Gastroesophageal sphincter (tissue), 4 donors: ENCODE measurements around the gene INO80E. TPM values are rescaled to one million over a fixed set of nuclear protein-coding genes. Genes with fewer than 3 reads are reported as not detected.

Experiments used
- ATAC-seq: fragments of 150-250 bp; one replicate; pipeline ENCODE4 v1.9.1; 2016; ENCODE audit warnings: mild to moderate bottlenecking, moderate library complexity
- H3K27ac ChIP-seq, 4 donors: fragments of 200-600 bp; sonication (generic) in 3 of 4; 1 replicate in 3 of 4; 2 replicates in 1 of 4; pipeline ENCODE4 v1.5.1; 2016 to 2019
- H3K27me3 ChIP-seq: fragments of 200-600 bp; sonication (generic); one replicate; pipeline ENCODE4 v1.5.1; 2019
- H3K36me3 ChIP-seq, 2 donors: fragments of 200-600 bp; sonication (generic); one replicate each; pipeline ENCODE4 v1.5.1; 2019; ENCODE audit warnings: control low read depth in 1 of 2
- H3K4me1 ChIP-seq, 3 donors: fragments of 200-600 bp; sonication (generic); 1 replicate in 2 of 3; 2 replicates in 1 of 3; pipeline ENCODE4 v1.5.1; 2016 to 2019; ENCODE audit warnings: control low read depth in 2 of 3
- H3K4me3 ChIP-seq, 2 donors: fragments of 200-600 bp; sonication (generic); one replicate each; pipeline ENCODE4 v1.5.1; 2019; ENCODE audit warnings: mild to moderate bottlenecking in 1 of 2, moderate library complexity in 1 of 2
- H3K9me3 ChIP-seq, 3 donors: fragments of 200-600 bp; sonication (generic); one replicate each; pipeline ENCODE4 v1.5.1; 2017 to 2019; ENCODE audit warnings: control low read depth in 2 of 3
- CTCF ChIP-seq, 4 experiments: fragments of 200-600 bp in 2 of 4; fragments of 450-650 bp in 2 of 4; sonication (generic) in 1 of 4; IDR thresholded peaks; one replicate each; pipeline ENCODE4 v1.5.1; 2017 to 2019; ENCODE audit warnings: antibody characterized with exemption in 4 of 4, mild to moderate bottlenecking in 2 of 4, moderate library complexity in 2 of 4
- EP300 ChIP-seq: sonication (generic); formaldehyde crosslinking; IDR thresholded peaks from one replicate; pipeline ENCODE4 v1.6.1; 2017; ENCODE audit warnings: antibody characterized with exemption, mild to moderate bottlenecking
- POLR2A ChIP-seq, 2 donors: fragments of 450-650 bp; IDR thresholded peaks; one replicate each; pipeline ENCODE4 v1.6.1; 2017; ENCODE audit warnings: antibody characterized with exemption in 2 of 2, mild to moderate bottlenecking in 2 of 2, moderate library complexity in 1 of 2
- POLR2AphosphoS5 ChIP-seq: sonication (generic); formaldehyde crosslinking; IDR thresholded peaks from one replicate; pipeline ENCODE4 v1.6.1; 2017; ENCODE audit warnings: antibody characterized with exemption
- WGBS, 2 donors: methylation state at CpG; one replicate each; pipeline ENCODE4 v1.1.5; 2018; ENCODE audit warnings: low coverage in 1 of 2; 5-methylcytosine and 5-hydroxymethylcytosine counted together
- total RNA-seq, 4 donors: library from RNA; depleted of rRNA; stranded (reverse); fragments of >200 nt; gene quantifications; one replicate each; pipeline ENCODE4 v1.1.0, GENCODE V29; 2016

INO80E gene
- total RNA-seq, 4 donors from 2014 or later = 40.9 to 82.2 (median 74.4) TPM

DNA sequence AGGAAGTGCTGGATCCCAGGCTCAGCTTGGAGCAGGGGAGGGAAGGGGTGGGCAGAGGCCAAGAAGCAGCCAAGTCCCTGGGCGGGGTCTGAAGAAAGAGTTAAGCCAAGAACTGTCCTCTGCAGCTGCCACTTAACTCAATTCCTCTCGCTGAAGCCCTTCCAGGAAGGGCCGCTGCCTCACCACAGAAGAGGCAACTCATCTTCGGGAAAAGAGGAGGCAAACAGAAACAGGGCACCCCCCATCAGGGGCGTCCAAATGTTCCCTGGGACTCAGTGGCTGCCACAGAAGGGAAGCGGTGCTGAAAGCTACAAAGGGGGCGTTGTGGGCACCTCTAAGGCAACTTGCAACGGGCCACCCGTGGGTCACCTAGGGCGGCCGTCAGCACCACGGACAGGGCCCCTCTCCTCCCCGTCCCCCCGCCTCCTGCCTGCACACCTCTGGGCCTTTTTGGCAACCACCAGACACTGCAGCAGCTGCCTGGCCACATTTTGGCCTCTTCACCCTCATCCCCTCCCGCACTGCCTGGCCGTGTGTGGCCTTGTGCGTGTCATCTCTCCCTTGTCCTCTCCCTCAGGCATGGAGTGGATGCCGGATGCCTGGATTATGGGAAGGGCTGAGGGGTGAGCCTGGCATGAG is 32.5 kb downstream of the INO80E start:
- H3K9me3 ChIP-seq = no peaks in the 10 kb centered on the region
- ATAC-seq = no peak
- no peak for TF ChIP-seq CTCF (IDR thresholded peaks at IDR 0.05)
- TF ChIP-seq EP300 = no peak
- TF ChIP-seq POLR2A (IDR thresholded peaks at IDR 0.05) = no peak
- no peak for TF ChIP-seq POLR2AphosphoS5
- peaks cover 95% of the 10 kb centered on the region for H3K27me3 ChIP-seq
- peaks cover 0 to 17% (median 6%) of the 10 kb centered on the region in 3 donors for H3K4me1 ChIP-seq
- 7 to 32% methylated on average over 4 to 10 of the region's 18 CpGs for WGBS, 2 donors
- H3K27ac ChIP-seq = no peak overlapping the region
- no peak overlapping the region for H3K4me3 ChIP-seq
- H3K36me3 ChIP-seq = no peaks in the 10 kb centered on the region

- H3K9me3 ChIP-seq = no peaks in the 10 kb centered on the region
- H3K27ac ChIP-seq = no peak overlapping the region
- H3K4me3 ChIP-seq = no peak overlapping the region
- no peaks in the 10 kb centered on the region for H3K36me3 ChIP-seq
- TF ChIP-seq POLR2A (IDR thresholded peaks at IDR 0.05) = no peak
- no peak for TF ChIP-seq POLR2AphosphoS5
- no peak for TF ChIP-seq EP300
- no peak for TF ChIP-seq CTCF (IDR thresholded peaks at IDR 0.05)
- H3K27me3 ChIP-seq = peaks cover 99% of the 10 kb centered on the region
- peaks cover 0 to 17% (median 6%) of the 10 kb centered on the region in 3 donors for H3K4me1 ChIP-seq
- ATAC-seq = no peak
- 40 to 43% methylated on average over 1 to 4 of the region's 23 CpGs for WGBS, 2 donors
Observed at GRCh38 chr16:30030011-30030685, 34.1 kb downstream of the INO80E start.

DNA sequence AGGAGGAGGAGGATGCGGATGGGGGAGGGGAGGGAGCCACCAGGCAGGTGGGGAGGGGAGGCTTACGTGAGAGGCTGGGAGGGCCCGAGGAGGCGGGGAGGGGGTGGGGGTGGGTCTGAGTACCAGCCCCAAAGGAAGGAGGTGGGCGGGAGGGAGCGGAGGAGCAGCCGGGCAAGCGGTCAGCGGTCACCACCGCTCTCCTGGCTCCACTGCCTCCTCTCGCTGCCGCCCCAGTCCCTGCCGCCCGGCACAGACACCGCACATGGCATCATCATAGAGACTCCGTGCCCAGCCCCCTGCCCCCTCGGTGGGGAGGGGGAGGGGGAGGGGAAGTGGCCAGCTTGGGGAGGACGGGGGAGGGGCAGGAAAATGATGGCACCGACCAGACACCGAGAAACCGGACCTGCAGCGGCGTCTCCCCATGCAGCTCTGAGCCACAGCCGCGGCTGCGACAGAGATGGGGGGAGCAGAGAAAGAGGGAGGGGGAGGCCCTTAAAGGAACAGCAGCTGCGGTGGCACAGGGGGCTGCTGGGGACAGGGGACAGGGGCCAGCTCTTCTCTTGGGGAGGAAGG is 34.9 kb downstream of the INO80E start, which contains the start of gene TLCD3B:
TLCD3B (minus strand) TSS at position 431 of the 573 bp plus-strand sequence. CDS start 744 bp downstream, outside the sequence.
- H3K27me3 ChIP-seq = peaks cover 99% of the 10 kb centered on the region
- H3K4me3 ChIP-seq = peak within 1 kb of the TSS in 1 of 2 donors; percentile 34
- TF ChIP-seq CTCF (IDR thresholded peaks at IDR 0.05) = no peak
- TF ChIP-seq POLR2A (IDR thresholded peaks at IDR 0.05) = no peak
- TF ChIP-seq EP300 = no peak
- TF ChIP-seq POLR2AphosphoS5 = no peak
- H3K27ac ChIP-seq = no peak within 1 kb of the TSS
- 0 to 2% methylated on average over 7 to 8 of the region's 27 CpGs for WGBS, 2 donors
- H3K36me3 ChIP-seq = no peaks in the 10 kb centered on the region
- ATAC-seq = no peak
- no peaks in the 10 kb centered on the region for H3K9me3 ChIP-seq
- peaks cover 0 to 17% (median 6%) of the 10 kb centered on the region in 3 donors for H3K4me1 ChIP-seq

- H3K27ac ChIP-seq = no peak overlapping the region
- TF ChIP-seq EP300 (no peak), POLR2AphosphoS5 (no peak), POLR2A (IDR thresholded peaks at IDR 0.05) (no peak), CTCF (IDR thresholded peaks at IDR 0.05) (no peak)
- WGBS, 2 donors = no CpG with 5 or more reads among the region's 11 CpGs
- H3K36me3 ChIP-seq = no peaks in the 10 kb centered on the region
- peaks cover 0 to 17% (median 6%) of the 10 kb centered on the region in 3 donors for H3K4me1 ChIP-seq
- H3K4me3 ChIP-seq = no peak overlapping the region
- no peaks in the 10 kb centered on the region for H3K9me3 ChIP-seq
- ATAC-seq = no peak
- peaks cover 98% of the 10 kb centered on the region for H3K27me3 ChIP-seq
Observed at GRCh38 chr16:30031477-30031918, 35.5 kb downstream of the INO80E start.
